Inflammatory macrophage treated with lipopolysaccharide for 4 hours (primary cell): Measurements from ENCODE around the gene CD320.
"Not testable (repeated sequence)": the region's sequence is repeated elsewhere in the genome, so short reads cannot be mapped to it uniquely, and the experiment has no call there.

ENCODE experiments used
- DNase-seq: peaks from one replicate; pipeline ENCODE4 v3.0.0-alpha.2; 2020

CD320 gene

GRCh38 chr19:8332976-8333766 lies 25.0 kb upstream of the CD320 start:
- DNase-seq: no peak

- DNase-seq: no peak
These were observed 23.2 kb upstream of the CD320 start for GRCh38 chr19:8331263-8331845.

- peak; percentile 76 for DNase-seq
These were observed 21.8 kb upstream of the CD320 start for GRCh38 chr19:8329996-8330395.

GRCh38 chr19:8325454-8325853 lies 17.3 kb upstream of the CD320 start:
- DNase-seq: no peak

- no peak for DNase-seq
These were observed 16.3 kb upstream of the CD320 start for GRCh38 chr19:8324186-8325050.

- no peak for DNase-seq
These were observed 15.6 kb upstream of the CD320 start for GRCh38 chr19:8323781-8324185.

- no peak for DNase-seq
These were observed 14.5 kb upstream of the CD320 start for GRCh38 chr19:8322638-8322997.

GRCh38 chr19:8321986-8322637 lies 14.0 kb upstream of the CD320 start:
- DNase-seq: no peak

- DNase-seq: peak; percentile 96
These were observed 13.2 kb upstream of the CD320 start, which contains the start of the genes NDUFA7 and RPS28 for GRCh38 chr19:8321067-8321985. TSS of gene NDUFA7 (minus strand) at chr19:8321375. CDS start at chr19:8321358, 17 bp downstream. TSS of gene RPS28 (plus strand) at chr19:8321496. CDS start at chr19:8321531, 35 bp downstream.

- no peak for DNase-seq
These were observed 12.5 kb upstream of the CD320 start for GRCh38 chr19:8320564-8321066.

- DNase-seq: no peak
These were observed 11.8 kb upstream of the CD320 start for GRCh38 chr19:8319807-8320520.

GRCh38 chr19:8318835-8319234 lies 10.7 kb upstream of the CD320 start:
- DNase-seq: not testable (repeated sequence)

GRCh38 chr19:8316351-8317125 lies 8.4 kb upstream of the CD320 start:
- no peak for DNase-seq

GRCh38 chr19:8314981-8315640 lies 7.0 kb upstream of the CD320 start:
- DNase-seq: not testable (repeated sequence)

- no peak for DNase-seq
These were observed 3.5 kb upstream of the CD320 start for GRCh38 chr19:8311461-8312260.

- DNase-seq: no peak
These were observed 2.3 kb upstream of the CD320 start for GRCh38 chr19:8310342-8311055.

- DNase-seq: no peak
These were observed 733 bp upstream of the CD320 start for GRCh38 chr19:8308891-8309291.

- no peak for DNase-seq
These were observed 676 bp downstream of the CD320 start for GRCh38 chr19:8307400-8307964.
